GM19463 (cell line): Measurements from ENCODE around the gene SNAP25.

ENCODE experiments used
- ATAC-seq: cut with Tn5 transposase; IDR thresholded peaks from one replicate; pipeline ENCODE4 v1.9.1; 2021; ENCODE audit warnings: mild to moderate bottlenecking, moderate library complexity; ENCODE audit not compliant: unreplicated experiment

The SNAP25 gene

GRCh38 chr20:10261702-10262101 lies 43.1 kb downstream of the SNAP25 start:
- no peak for ATAC-seq

- no peak for ATAC-seq
These were observed 44.9 kb downstream of the SNAP25 start for GRCh38 chr20:10263385-10264165.

- ATAC-seq = no peak
These were observed 45.5 kb downstream of the SNAP25 start for GRCh38 chr20:10264166-10264558.

- no peak for ATAC-seq
These were observed 50.0 kb downstream of the SNAP25 start for GRCh38 chr20:10268636-10269035.

- no peak for ATAC-seq
These were observed 52.0 kb downstream of the SNAP25 start for GRCh38 chr20:10270630-10271029.

- no peak for ATAC-seq
These were observed 53.0 kb downstream of the SNAP25 start for GRCh38 chr20:10271494-10272219.

- ATAC-seq = no peak
These were observed 58.4 kb downstream of the SNAP25 start for GRCh38 chr20:10276878-10277580.

GRCh38 chr20:10277616-10278015 lies 59.0 kb downstream of the SNAP25 start:
- ATAC-seq = no peak

GRCh38 chr20:10278412-10278811 lies 59.8 kb downstream of the SNAP25 start:
- ATAC-seq = no peak

GRCh38 chr20:10280018-10280908 lies 61.6 kb downstream of the SNAP25 start:
- no peak for ATAC-seq

GRCh38 chr20:10281911-10282310 lies 63.3 kb downstream of the SNAP25 start:
- ATAC-seq = no peak

- no peak for ATAC-seq
These were observed 64.4 kb downstream of the SNAP25 start for GRCh38 chr20:10282979-10283456.

- no peak for ATAC-seq
These were observed 67.7 kb downstream of the SNAP25 start for GRCh38 chr20:10286356-10286755.

- no peak for ATAC-seq
These were observed 69.8 kb downstream of the SNAP25 start for GRCh38 chr20:10288421-10288820.

- ATAC-seq = no peak
These were observed 70.5 kb downstream of the SNAP25 start for GRCh38 chr20:10288954-10289646.

GRCh38 chr20:10291568-10292248 lies 73.1 kb downstream of the SNAP25 start:
- ATAC-seq = no peak

GRCh38 chr20:10297223-10297622 lies 78.6 kb downstream of the SNAP25 start:
- no peak for ATAC-seq

- no peak for ATAC-seq
These were observed 79.1 kb downstream of the SNAP25 start for GRCh38 chr20:10297684-10298240.
